Smooth muscle cell (in vitro differentiated cells): ENCODE data around the gene CAST. TPM values are rescaled to one million over a fixed set of nuclear protein-coding genes. Genes with fewer than 3 reads are reported as not detected.

Experiments used
- DNase-seq: peaks from one replicate; lab custom pipeline; 2025; ENCODE audit not compliant: unreplicated experiment; lab: John Stamatoyannopoulos, UW
- H2AFZ ChIP-seq: fragments of 200-600 bp; sonication (generic); 2 replicates; pipeline ENCODE4 v1.6.0; 2016; ENCODE audit warnings: antibody characterized with exemption, low read depth, mild to moderate bottlenecking
- H3F3A ChIP-seq: fragments of 200-600 bp; sonication (generic); 2 replicates; pipeline ENCODE4 v1.6.0; 2017; ENCODE audit warnings: antibody characterized with exemption, low read depth
- H3K27ac ChIP-seq: fragments of 200-600 bp; sonication (generic); 2 replicates; pipeline ENCODE4 v1.5.1; 2016; ENCODE audit warnings: low read depth, mild to moderate bottlenecking
- H3K27me3 ChIP-seq: fragments of 200-600 bp; sonication (generic); 2 replicates; pipeline ENCODE4 v1.6.1; 2016; ENCODE audit warnings: low read depth, mild to moderate bottlenecking
- H3K36me3 ChIP-seq: fragments of 200-600 bp; sonication (generic); 2 replicates; pipeline ENCODE4 v1.5.1; 2016; ENCODE audit warnings: low read depth
- H3K4me1 ChIP-seq: fragments of 200-600 bp; sonication (generic); 2 replicates; pipeline ENCODE4 v1.5.1; 2016; ENCODE audit warnings: low read depth
- H3K4me2 ChIP-seq: fragments of 200-600 bp; sonication (generic); 2 replicates; pipeline ENCODE4 v1.6.0; 2016; ENCODE audit warnings: mild to moderate bottlenecking
- H3K4me3 ChIP-seq: fragments of 200-600 bp; sonication (generic); 2 replicates; pipeline ENCODE4 v1.5.1; 2016; ENCODE audit warnings: mild to moderate bottlenecking
- H3K79me2 ChIP-seq: fragments of 200-600 bp; sonication (generic); 2 replicates; pipeline ENCODE4 v1.6.0; 2016; ENCODE audit warnings: low read depth, mild to moderate bottlenecking
- H3K9ac ChIP-seq: fragments of 200-600 bp; sonication (generic); 2 replicates; pipeline ENCODE4 v1.6.0; 2016; ENCODE audit warnings: low read depth
- H3K9me3 ChIP-seq: fragments of 200-600 bp; sonication (generic); replicated peaks from 2 replicates; pipeline ENCODE4 v1.5.1; 2016; ENCODE audit warnings: low read depth
- H4K20me1 ChIP-seq: fragments of 200-600 bp; sonication (generic); 2 replicates; pipeline ENCODE4 v1.6.0; 2016; ENCODE audit warnings: low read depth
- WGBS: methylation state at CpG from one replicate; pipeline ENCODE4 v1.1.7; 2016; ENCODE audit warnings: low lambda C conversion rate; 5-methylcytosine and 5-hydroxymethylcytosine counted together
- polyA plus RNA-seq: library from polyadenylated mRNA; unstranded; fragments of >200 nt; fragmentation: Nextera tagmentation; extraction: Ambion mirVana; gene quantifications from 2 replicates; pipeline ENCODE4 v1.2.1, GENCODE V29; 2016
- total RNA-seq: library from RNA; depleted of rRNA; stranded (reverse); fragments of >200 nt; gene quantifications from 2 replicates; pipeline ENCODE4 v1.2.3, GENCODE V29; 2014
- TF ChIP-seq, protein P1 (sequence below): fragments of 200-600 bp; sonication (generic); IDR thresholded peaks from 2 replicates; pipeline ENCODE4 v1.5.1; 2017; ENCODE audit warnings: borderline replicate concordance, mild to moderate bottlenecking, antibody characterized with exemption; ENCODE audit not compliant: insufficient read depth, poor library complexity, severe bottlenecking

Gene CAST
- total and polyA plus RNA-seq, 2 experiments from 2014 or later, result 76.2 to 189 TPM

DNA sequence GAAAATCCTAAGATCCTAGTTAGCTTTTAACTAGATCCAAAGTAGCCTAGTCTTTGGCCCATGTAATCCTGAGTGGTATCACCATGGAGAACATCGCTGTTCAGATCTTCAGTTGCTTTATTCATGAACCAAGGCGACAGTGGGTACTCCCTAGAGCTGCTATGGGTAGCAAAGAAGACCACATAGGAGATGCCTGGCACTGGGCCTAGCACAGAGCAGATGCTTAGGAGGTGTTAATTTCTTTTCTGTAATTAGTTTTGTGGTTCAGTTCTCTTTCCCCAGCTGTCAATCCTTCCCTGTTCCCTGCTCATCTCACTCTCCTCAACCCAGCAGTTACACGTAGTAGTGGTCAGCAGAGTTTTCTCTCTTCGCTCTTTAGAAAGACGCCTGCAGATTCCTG is 9.3 kb downstream of the CAST start:
- H3K4me2 ChIP-seq, result no peak overlapping the region
- no peaks in the 10 kb centered on the region for H3K9me3 ChIP-seq
- no peaks in the 10 kb centered on the region for H3K36me3 ChIP-seq
- no peak for DNase-seq
- H3K4me1 ChIP-seq, result no peaks in the 10 kb centered on the region
- TF ChIP-seq, protein P1, sequence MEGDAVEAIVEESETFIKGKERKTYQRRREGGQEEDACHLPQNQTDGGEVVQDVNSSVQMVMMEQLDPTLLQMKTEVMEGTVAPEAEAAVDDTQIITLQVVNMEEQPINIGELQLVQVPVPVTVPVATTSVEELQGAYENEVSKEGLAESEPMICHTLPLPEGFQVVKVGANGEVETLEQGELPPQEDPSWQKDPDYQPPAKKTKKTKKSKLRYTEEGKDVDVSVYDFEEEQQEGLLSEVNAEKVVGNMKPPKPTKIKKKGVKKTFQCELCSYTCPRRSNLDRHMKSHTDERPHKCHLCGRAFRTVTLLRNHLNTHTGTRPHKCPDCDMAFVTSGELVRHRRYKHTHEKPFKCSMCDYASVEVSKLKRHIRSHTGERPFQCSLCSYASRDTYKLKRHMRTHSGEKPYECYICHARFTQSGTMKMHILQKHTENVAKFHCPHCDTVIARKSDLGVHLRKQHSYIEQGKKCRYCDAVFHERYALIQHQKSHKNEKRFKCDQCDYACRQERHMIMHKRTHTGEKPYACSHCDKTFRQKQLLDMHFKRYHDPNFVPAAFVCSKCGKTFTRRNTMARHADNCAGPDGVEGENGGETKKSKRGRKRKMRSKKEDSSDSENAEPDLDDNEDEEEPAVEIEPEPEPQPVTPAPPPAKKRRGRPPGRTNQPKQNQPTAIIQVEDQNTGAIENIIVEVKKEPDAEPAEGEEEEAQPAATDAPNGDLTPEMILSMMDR, result no peak
- no peak overlapping the region for H3K4me3 ChIP-seq
- peaks cover 78% of the 10 kb centered on the region for H4K20me1 ChIP-seq
- H3K79me2 ChIP-seq, result peaks cover 96% of the 10 kb centered on the region
- no peak overlapping the region for H3K27ac ChIP-seq
- H3K9ac ChIP-seq, result no peak overlapping the region
- H3K27me3 ChIP-seq, result no peaks in the 10 kb centered on the region
- H3F3A ChIP-seq, result no peaks in the 10 kb centered on the region
- 96% methylated on average over 5 of the region's 5 CpGs for WGBS
- no peak overlapping the region for H2AFZ ChIP-seq

DNA sequence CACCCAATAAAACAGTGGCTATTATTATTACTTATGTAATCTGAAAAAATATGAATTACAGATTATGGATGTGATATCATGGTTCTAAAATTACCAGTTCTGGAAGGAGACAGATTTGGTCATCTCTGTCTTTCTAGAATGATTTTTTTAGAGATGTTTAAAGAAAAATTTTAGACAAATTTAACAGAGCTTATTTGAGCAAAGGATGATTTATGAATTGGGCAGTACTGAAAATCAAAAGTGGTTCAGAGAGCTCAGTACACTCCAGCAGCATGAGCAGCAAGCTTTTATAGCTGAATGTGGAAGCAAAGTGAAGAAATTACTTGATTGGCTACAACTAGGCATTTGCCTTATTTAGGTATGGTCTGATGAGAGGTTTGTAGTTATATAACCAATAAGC is 11.0 kb downstream of the CAST start:
- H3K27ac ChIP-seq, result no peak overlapping the region
- H2AFZ ChIP-seq, result no peak overlapping the region
- no peak overlapping the region for H3K9ac ChIP-seq
- no peak overlapping the region for H3K4me3 ChIP-seq
- no peaks in the 10 kb centered on the region for H3F3A ChIP-seq
- TF ChIP-seq, protein P1, result no peak
- DNase-seq, result no peak
- no peaks in the 10 kb centered on the region for H3K27me3 ChIP-seq
- H4K20me1 ChIP-seq, result peaks cover 62% of the 10 kb centered on the region
- H3K4me1 ChIP-seq, result no peaks in the 10 kb centered on the region
- H3K79me2 ChIP-seq, result peaks cover 79% of the 10 kb centered on the region
- H3K9me3 ChIP-seq, result no peaks in the 10 kb centered on the region
- H3K4me2 ChIP-seq, result no peak overlapping the region
- no peaks in the 10 kb centered on the region for H3K36me3 ChIP-seq

DNA sequence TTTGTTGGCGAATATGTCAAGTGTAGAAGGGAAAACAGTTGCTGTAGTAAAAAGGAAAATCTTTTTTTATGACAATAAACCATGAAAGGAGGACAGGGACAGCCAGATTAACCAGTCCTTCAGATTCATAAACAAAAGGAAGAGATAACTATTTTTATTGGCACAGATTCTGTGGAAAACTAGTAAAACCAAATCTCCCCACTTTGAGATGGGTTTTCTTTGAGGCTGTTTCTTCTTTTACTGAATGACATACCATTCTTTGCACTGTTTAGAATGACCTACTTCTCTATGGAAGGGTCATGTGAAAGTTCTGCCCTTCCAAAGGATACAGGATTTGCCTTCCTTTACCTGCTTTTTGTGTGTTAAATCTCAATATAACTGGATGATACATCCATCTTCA is 13.7 kb downstream of the CAST start:
- H3K4me2 ChIP-seq, result no peak overlapping the region
- H3K27me3 ChIP-seq, result no peaks in the 10 kb centered on the region
- TF ChIP-seq, protein P1, result no peak
- no peak overlapping the region for H3K27ac ChIP-seq
- no peaks in the 10 kb centered on the region for H3K4me1 ChIP-seq
- no peak for DNase-seq
- H3K36me3 ChIP-seq, result no peaks in the 10 kb centered on the region
- H3K9ac ChIP-seq, result no peak overlapping the region
- H3F3A ChIP-seq, result no peaks in the 10 kb centered on the region
- no peaks in the 10 kb centered on the region for H3K9me3 ChIP-seq
- peaks cover 41% of the 10 kb centered on the region for H4K20me1 ChIP-seq
- 56% methylated on average over 1 of the region's 1 CpG for WGBS
- no peak overlapping the region for H3K4me3 ChIP-seq
- H3K79me2 ChIP-seq, result peaks cover 62% of the 10 kb centered on the region
- no peak overlapping the region for H2AFZ ChIP-seq

DNA sequence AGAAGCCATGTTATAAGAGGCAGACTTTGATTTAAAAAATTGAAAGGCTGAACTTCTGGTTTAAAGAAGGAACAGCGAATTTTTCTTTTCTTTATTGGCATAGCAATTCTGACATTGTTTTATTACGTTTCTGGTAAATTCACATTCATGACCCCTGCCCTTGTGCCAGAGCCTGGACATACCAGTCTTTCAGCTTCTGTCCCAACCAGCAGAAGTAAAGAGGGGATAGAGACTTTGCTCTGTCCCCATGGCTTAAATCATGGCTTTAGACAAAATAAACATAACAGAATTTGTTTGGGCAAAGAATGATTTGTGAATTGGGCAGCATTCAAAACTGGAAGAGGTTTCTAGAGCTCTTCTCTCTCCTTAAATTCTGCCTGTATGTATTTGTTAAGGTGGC is 15.3 kb downstream of the CAST start:
- Histone ChIP-seq H3K9ac (no peak overlapping the region), H3K79me2 (peaks cover 50% of the 10 kb centered on the region), H4K20me1 (peaks cover 32% of the 10 kb centered on the region), H2AFZ (no peak overlapping the region), H3K4me3 (no peak overlapping the region), H3K36me3 (no peaks in the 10 kb centered on the region), H3K27me3 (no peaks in the 10 kb centered on the region), H3K4me1 (no peaks in the 10 kb centered on the region), H3K9me3 (no peaks in the 10 kb centered on the region), H3K4me2 (no peak overlapping the region), H3K27ac (no peak overlapping the region), H3F3A (no peaks in the 10 kb centered on the region)
- TF ChIP-seq, protein P1, result no peak
- no peak for DNase-seq
- 82% methylated on average over 2 of the region's 2 CpGs for WGBS
